ENCODE results near the gene CAMK4. TPM values are rescaled to one million over a fixed set of nuclear protein-coding genes. Genes with fewer than 3 reads are reported as not detected.

CAMK4 gene
- total and polyA plus RNA-seq, 9 donors, result 4.6 to 7.5 (median 6.3) TPM

DNA sequence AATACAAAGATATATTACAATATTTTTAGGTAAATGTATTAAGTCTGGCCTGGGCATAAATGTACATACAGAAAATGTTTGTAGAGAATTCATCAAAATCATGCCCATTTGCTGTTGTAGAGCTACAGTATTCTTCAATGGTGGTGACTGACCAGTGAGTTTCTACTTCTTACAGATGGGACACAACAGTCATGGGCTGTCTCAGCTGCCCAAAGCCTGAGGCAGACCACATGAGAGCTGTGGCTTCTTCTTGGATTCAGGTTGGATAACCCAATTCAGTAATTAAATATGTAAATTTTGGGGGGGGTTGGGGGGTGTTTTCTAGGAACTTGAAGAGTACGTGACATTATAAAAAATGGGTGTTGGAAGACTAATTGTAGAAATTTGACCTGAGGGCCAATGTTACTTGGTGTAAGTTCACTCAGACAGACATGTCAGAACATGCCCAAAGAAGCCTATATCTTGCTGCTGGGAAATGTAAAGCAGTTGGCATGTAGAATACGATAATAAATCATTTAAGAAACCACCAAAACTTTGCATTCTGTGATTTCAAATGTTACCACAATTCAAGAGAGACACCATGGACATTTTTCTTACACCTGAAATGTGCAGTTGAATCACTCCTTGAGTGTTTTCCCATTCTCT lies 270.3 kb downstream of the CAMK4 start:
- Histone ChIP-seq H3K36me3 (ENCODE audit: control insufficient read depth, insufficient read depth, low read length) (peaks cover 6% of the 10 kb centered on the region), H3K27ac (ENCODE audit: low read length) (no peak overlapping the region), H3K9me3 (replicated peaks; ENCODE audit: control insufficient read depth, low read depth, low read length) (no peaks in the 10 kb centered on the region), H3K27me3 (ENCODE audit: control insufficient read depth, insufficient read depth, low read length) (no peaks in the 10 kb centered on the region), H3K4me3 (ENCODE audit: low read length) (no peak overlapping the region), H3K4me1 (ENCODE audit: control insufficient read depth, insufficient read depth, low read length) (no peaks in the 10 kb centered on the region)
- DNase-seq, result no peak
- 80% methylated on average over 1 of the region's 2 CpGs for WGBS (ENCODE audit: insufficient coverage)

- WGBS (ENCODE audit: insufficient coverage), result no CpG with 5 or more reads among the region's 1 CpG
- no peak for DNase-seq
- H3K27ac ChIP-seq (ENCODE audit: low read length), result no peak overlapping the region
These were observed 271.0 kb downstream of the CAMK4 start for GRCh38 chr5:111495159-111495558.

GRCh38 chr5:111498346-111498745 lies 274.2 kb downstream of the CAMK4 start:
- Histone ChIP-seq H3K27me3 (ENCODE audit: control insufficient read depth, insufficient read depth, low read length) (no peaks in the 10 kb centered on the region), H3K36me3 (ENCODE audit: control insufficient read depth, insufficient read depth, low read length) (peaks cover 6% of the 10 kb centered on the region), H3K4me3 (ENCODE audit: low read length) (no peak overlapping the region), H3K4me1 (ENCODE audit: control insufficient read depth, insufficient read depth, low read length) (no peaks in the 10 kb centered on the region), H3K27ac (ENCODE audit: low read length) (no peak overlapping the region), H3K9me3 (replicated peaks; ENCODE audit: control insufficient read depth, low read depth, low read length) (no peaks in the 10 kb centered on the region)
- no peak for DNase-seq
- WGBS (ENCODE audit: insufficient coverage), result no CpG with 5 or more reads among the region's 1 CpG

More at GRCh38 chr5:111495159-111495558, 271.0 kb downstream of the CAMK4 start:
- Histone ChIP-seq H3K4me1 (ENCODE audit: control insufficient read depth, insufficient read depth, low read length) (no peaks in the 10 kb centered on the region), H3K9me3 (replicated peaks; ENCODE audit: control insufficient read depth, low read depth, low read length) (no peaks in the 10 kb centered on the region), H3K27me3 (ENCODE audit: control insufficient read depth, insufficient read depth, low read length) (no peaks in the 10 kb centered on the region), H3K4me3 (ENCODE audit: low read length) (no peak overlapping the region), H3K36me3 (ENCODE audit: control insufficient read depth, insufficient read depth, low read length) (peaks cover 6% of the 10 kb centered on the region)

GRCh38 chr5:111502956-111503355 lies 278.8 kb downstream of the CAMK4 start:
- Histone ChIP-seq H3K9me3 (replicated peaks; ENCODE audit: control insufficient read depth, low read depth, low read length) (no peaks in the 10 kb centered on the region), H3K27me3 (ENCODE audit: control insufficient read depth, insufficient read depth, low read length) (no peaks in the 10 kb centered on the region), H3K27ac (ENCODE audit: low read length) (no peak overlapping the region), H3K4me3 (ENCODE audit: low read length) (no peak overlapping the region), H3K4me1 (ENCODE audit: control insufficient read depth, insufficient read depth, low read length) (no peaks in the 10 kb centered on the region), H3K36me3 (ENCODE audit: control insufficient read depth, insufficient read depth, low read length) (peaks cover 3% of the 10 kb centered on the region)
- DNase-seq, result no peak

- peak; percentile 28 for DNase-seq
- H3K27me3 ChIP-seq (ENCODE audit: control insufficient read depth, insufficient read depth, low read length), result no peaks in the 10 kb centered on the region
- H3K36me3 ChIP-seq (ENCODE audit: control insufficient read depth, insufficient read depth, low read length), result no peaks in the 10 kb centered on the region
- H3K4me3 ChIP-seq (ENCODE audit: low read length), result no peak overlapping the region
- no CpG with 5 or more reads among the region's 1 CpG for WGBS (ENCODE audit: insufficient coverage)
- no peak overlapping the region for H3K27ac ChIP-seq (ENCODE audit: low read length)
- no peaks in the 10 kb centered on the region for H3K4me1 ChIP-seq (ENCODE audit: control insufficient read depth, insufficient read depth, low read length)
- no peaks in the 10 kb centered on the region for H3K9me3 ChIP-seq (replicated peaks; ENCODE audit: control insufficient read depth, low read depth, low read length)
These were observed 280.9 kb downstream of the CAMK4 start for GRCh38 chr5:111505096-111505495.

DNA sequence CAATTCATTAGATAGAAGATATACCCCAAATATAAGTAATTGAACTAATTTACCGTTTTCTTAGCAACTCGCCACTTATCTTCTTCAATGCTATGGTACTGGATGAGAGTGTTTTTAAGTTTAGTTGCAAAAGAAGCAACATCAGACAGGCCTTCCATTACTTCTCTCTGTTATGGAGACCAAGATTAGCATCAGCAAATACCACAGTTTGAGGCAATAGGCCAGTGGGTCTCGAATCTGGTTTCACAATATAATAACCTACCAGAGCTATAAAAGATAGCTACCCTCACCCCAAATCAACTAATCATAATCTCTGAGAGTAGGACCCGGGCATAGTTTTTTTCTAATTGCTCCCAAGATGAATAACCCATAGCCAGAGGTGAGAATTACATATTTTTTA lies 283.1 kb downstream of the CAMK4 start:
- no peak for DNase-seq
- no peak overlapping the region for H3K27ac ChIP-seq (ENCODE audit: low read length)
- H3K27me3 ChIP-seq (ENCODE audit: control insufficient read depth, insufficient read depth, low read length), result no peaks in the 10 kb centered on the region
- H3K9me3 ChIP-seq (replicated peaks; ENCODE audit: control insufficient read depth, low read depth, low read length), result no peaks in the 10 kb centered on the region
- no peak overlapping the region for H3K4me3 ChIP-seq (ENCODE audit: low read length)
- no peaks in the 10 kb centered on the region for H3K4me1 ChIP-seq (ENCODE audit: control insufficient read depth, insufficient read depth, low read length)
- H3K36me3 ChIP-seq (ENCODE audit: control insufficient read depth, insufficient read depth, low read length), result no peaks in the 10 kb centered on the region
- 100% methylated on average over 1 of the region's 4 CpGs for WGBS (ENCODE audit: insufficient coverage)

- Histone ChIP-seq H3K27me3 (ENCODE audit: control insufficient read depth, insufficient read depth, low read length) (no peaks in the 10 kb centered on the region), H3K36me3 (ENCODE audit: control insufficient read depth, insufficient read depth, low read length) (no peaks in the 10 kb centered on the region), H3K27ac (ENCODE audit: low read length) (no peak overlapping the region), H3K9me3 (replicated peaks; ENCODE audit: control insufficient read depth, low read depth, low read length) (no peaks in the 10 kb centered on the region), H3K4me3 (ENCODE audit: low read length) (no peak overlapping the region), H3K4me1 (ENCODE audit: control insufficient read depth, insufficient read depth, low read length) (peaks cover 6% of the 10 kb centered on the region)
- WGBS (ENCODE audit: insufficient coverage), result no CpG with 5 or more reads among the region's 1 CpG
- no peak for DNase-seq
These were observed 284.9 kb downstream of the CAMK4 start for GRCh38 chr5:111509119-111509518.

- DNase-seq, result peak; percentile 39
- WGBS (ENCODE audit: insufficient coverage), result 0% methylated on average over 2 of the region's 2 CpGs
- Histone ChIP-seq H3K4me1 (ENCODE audit: control insufficient read depth, insufficient read depth, low read length) (peaks cover 6% of the 10 kb centered on the region), H3K27ac (ENCODE audit: low read length) (peak overlapping the region; percentile 90), H3K27me3 (ENCODE audit: control insufficient read depth, insufficient read depth, low read length) (no peaks in the 10 kb centered on the region), H3K9me3 (replicated peaks; ENCODE audit: control insufficient read depth, low read depth, low read length) (no peaks in the 10 kb centered on the region), H3K4me3 (ENCODE audit: low read length) (peak overlapping the region; percentile 90), H3K36me3 (ENCODE audit: control insufficient read depth, insufficient read depth, low read length) (no peaks in the 10 kb centered on the region)
These were observed 287.1 kb downstream of the CAMK4 start for GRCh38 chr5:111511174-111511830.

- H3K9me3 ChIP-seq (replicated peaks; ENCODE audit: control insufficient read depth, low read depth, low read length), result no peaks in the 10 kb centered on the region
- H3K36me3 ChIP-seq (ENCODE audit: control insufficient read depth, insufficient read depth, low read length), result no peaks in the 10 kb centered on the region
- peak overlapping the region; percentile 90 for H3K27ac ChIP-seq (ENCODE audit: low read length)
- no peaks in the 10 kb centered on the region for H3K27me3 ChIP-seq (ENCODE audit: control insufficient read depth, insufficient read depth, low read length)
- H3K4me3 ChIP-seq (ENCODE audit: low read length), result peak overlapping the region; percentile 90
- H3K4me1 ChIP-seq (ENCODE audit: control insufficient read depth, insufficient read depth, low read length), result peaks cover 6% of the 10 kb centered on the region
- 1% methylated on average over 28 of the region's 32 CpGs for WGBS (ENCODE audit: insufficient coverage)
- DNase-seq, result peak; percentile 64
These were observed 287.7 kb downstream of the CAMK4 start for GRCh38 chr5:111511831-111512374.

GRCh38 chr5:111512375-111513130 lies 288.4 kb downstream of the CAMK4 start, which contains the start of gene STARD4:
Gene STARD4 (minus strand): TSS chr5:111512535. CDS start chr5:111507433, 5,102 bp downstream.
- Histone ChIP-seq H3K9me3 (replicated peaks; ENCODE audit: control insufficient read depth, low read depth, low read length) (no peaks in the 10 kb centered on the region), H3K4me3 (ENCODE audit: low read length) (peak within 1 kb of the TSS; percentile 90), H3K4me1 (ENCODE audit: control insufficient read depth, insufficient read depth, low read length) (peaks cover 6% of the 10 kb centered on the region), H3K36me3 (ENCODE audit: control insufficient read depth, insufficient read depth, low read length) (no peaks in the 10 kb centered on the region), H3K27me3 (ENCODE audit: control insufficient read depth, insufficient read depth, low read length) (no peaks in the 10 kb centered on the region), H3K27ac (ENCODE audit: low read length) (peak within 1 kb of the TSS; percentile 91)
- 0% methylated on average over 25 of the region's 41 CpGs for WGBS (ENCODE audit: insufficient coverage)
- peak; percentile 98 for DNase-seq

Data from muscle of leg (tissue), 11 donors.